ENCODE data around the gene EPHB2. TPM values are rescaled to one million over a fixed set of nuclear protein-coding genes. Genes with fewer than 3 reads are reported as not detected.

Gene EPHB2
- total and polyA plus RNA-seq, 2 donors (not counting 3 experiments of a cell fraction or from before 2014, with no cell fraction given), result 50.8 to 69.1 TPM

GRCh38 chr1:22814176-22815042 is 103.8 kb downstream of the EPHB2 start:
- DNase-seq (ENCODE audit: low read depth, low spot score), result no peak
- Histone ChIP-seq H3K9ac (replicated peaks; ENCODE audit: extremely low read depth, insufficient read depth, low read length) (no peak overlapping the region), H3K9me1 (replicated peaks; ENCODE audit: control insufficient read depth, extremely low read depth, insufficient read depth, low read length) (no peaks in the 10 kb centered on the region), H2AFZ (ENCODE audit: low read depth, low read length) (no peak overlapping the region), H4K20me1 (replicated peaks; ENCODE audit: control insufficient read depth, extremely low read depth, insufficient read depth, low read length) (no peaks in the 10 kb centered on the region), H3K36me3 (ENCODE audit: control insufficient read depth in 2 of 2, extremely low read depth in 1 of 2, insufficient read depth in 2 of 2, low read length in 2 of 2) (no peaks in the 10 kb centered on the region), H3K9me3 (replicated peaks; ENCODE audit: control insufficient read depth, insufficient read depth, low read length) (no peaks in the 10 kb centered on the region), H3K27ac (ENCODE audit: insufficient read depth, low read depth, low read length) (no peak overlapping the region), H3K79me2 (ENCODE audit: control insufficient read depth, insufficient read depth, low read length) (no peaks in the 10 kb centered on the region), H3K27me3 (ENCODE audit: control insufficient read depth in 2 of 2, insufficient read depth in 2 of 2, low read length in 2 of 2) (no peaks in the 10 kb centered on the region), H3K4me2 (ENCODE audit: insufficient read depth, low read length) (no peak overlapping the region), H3K4me3 (replicated peaks in 1 of 3; ENCODE audit: insufficient read depth in 1 of 3, low read depth in 1 of 3, low read length in 3 of 3) (no peak overlapping the region), H3K4me1 (ENCODE audit: control insufficient read depth, extremely low read depth, insufficient read depth, low read length) (no peaks in the 10 kb centered on the region)
- BruUV-seq (replicated peaks), result no TSS peak
- no peak for TF ChIP-seq FOS (IDR thresholded peaks at IDR 0.05; ENCODE audit: borderline replicate concordance, insufficient read depth, low read length)
- no peak for TF ChIP-seq CTCF (IDR thresholded peaks at IDR 0.05; ENCODE audit: extremely low read depth in 1 of 2, insufficient read depth in 1 of 2, low read depth in 1 of 2, low read length in 2 of 2)
- no peak for TF ChIP-seq EZH2 (IDR thresholded peaks at IDR 0.05; ENCODE audit: borderline replicate concordance, low read depth, low read length, severe bottlenecking)
- TF ChIP-seq MAX (IDR thresholded peaks at IDR 0.05; ENCODE audit: insufficient read depth, insufficient read length), result no peak
- TF ChIP-seq GATA2 (IDR thresholded peaks at IDR 0.05; ENCODE audit: insufficient read depth, insufficient read length, low read depth, low read length), result no peak
- TF ChIP-seq MYC (IDR thresholded peaks at IDR 0.05; ENCODE audit: low read depth, low read length), result no peak
- TF ChIP-seq POLR2A (IDR thresholded peaks at IDR 0.05; ENCODE audit: low read depth, low read length), result no peak
- TF ChIP-seq POLR2AphosphoS5 (IDR thresholded peaks at IDR 0.05; ENCODE audit: insufficient read depth, low read depth, low read length), result no peak
- TF ChIP-seq JUN (IDR thresholded peaks at IDR 0.05; ENCODE audit: borderline replicate concordance, insufficient read depth, insufficient read length, low read depth), result no peak
- CTCF ChIA-PET, result interaction anchor here (1.0 kb wide), 1 partner anchor 47 kb away, joined by 3 read pairs; no protein-coding TSS in a partner anchor
- no peak for FAIRE-seq
- dilution Hi-C loops (cut with MboI; ENCODE audit: extremely low pct_ligation_motif_present, low sequenced_read_pairs), result no loop called here
- intact Hi-C loops (cut with micrococcal nuclease), result no loop called here
- POLR2A ChIA-PET, result no interaction called here
